Measurements from ENCODE around the gene BCKDK. TPM values are rescaled to one million over a fixed set of nuclear protein-coding genes. Genes with fewer than 3 reads are reported as not detected.
"Not testable (repeated sequence)": the region's sequence is repeated elsewhere in the genome, so short reads cannot be mapped to it uniquely, and the experiment has no call there.

Gene BCKDK
- total RNA-seq, 1 donor from 2014 or later, result 90.5 TPM

DNA sequence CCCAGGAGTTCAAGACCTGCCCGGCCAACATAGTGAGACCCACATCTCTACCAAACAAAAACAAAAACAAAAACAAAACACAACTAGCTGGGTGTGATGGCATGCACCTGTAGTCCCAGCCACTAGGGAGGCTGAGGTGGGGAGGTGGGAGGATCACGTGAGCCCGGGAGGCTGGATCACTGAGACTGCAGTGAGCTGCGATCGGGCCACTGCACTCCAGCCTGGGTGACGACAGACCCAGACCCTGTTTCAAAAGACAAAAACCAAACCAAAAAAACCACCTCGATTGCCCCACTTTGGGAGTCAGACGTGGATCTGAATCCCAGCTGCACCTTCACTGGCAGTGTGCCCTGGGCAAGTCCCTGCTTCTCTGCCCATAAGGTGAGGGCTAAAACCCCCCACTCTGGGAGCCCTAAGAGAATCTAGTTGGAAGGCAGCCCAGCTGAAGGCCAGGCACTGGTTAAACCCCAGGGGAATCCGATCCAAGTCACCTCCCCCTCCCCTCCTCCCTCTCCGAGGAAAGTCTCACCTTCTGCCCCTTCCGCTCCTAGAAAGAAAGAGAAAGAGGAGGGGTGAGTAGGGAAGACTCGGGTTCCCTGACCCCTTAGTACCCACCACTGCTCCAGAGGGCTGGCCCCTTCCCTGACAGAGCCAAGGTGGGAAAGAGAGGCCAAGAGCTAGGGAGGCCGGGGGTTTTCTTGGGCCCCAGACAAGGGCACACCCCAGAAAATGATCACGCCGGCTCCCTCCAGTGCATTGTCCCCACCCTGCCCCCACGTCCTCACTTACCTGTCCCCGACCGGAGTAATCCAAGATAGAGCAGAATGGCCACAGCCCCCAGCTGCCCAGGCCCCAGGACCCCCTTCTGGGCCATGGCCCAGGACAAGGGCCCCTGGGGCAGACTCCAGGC lies 26.7 kb downstream of the BCKDK start:
- intact Hi-C loops (cut with micrococcal nuclease), result no loop called here
- no peak for DNase-seq
- ATAC-seq, result no peak

DNA sequence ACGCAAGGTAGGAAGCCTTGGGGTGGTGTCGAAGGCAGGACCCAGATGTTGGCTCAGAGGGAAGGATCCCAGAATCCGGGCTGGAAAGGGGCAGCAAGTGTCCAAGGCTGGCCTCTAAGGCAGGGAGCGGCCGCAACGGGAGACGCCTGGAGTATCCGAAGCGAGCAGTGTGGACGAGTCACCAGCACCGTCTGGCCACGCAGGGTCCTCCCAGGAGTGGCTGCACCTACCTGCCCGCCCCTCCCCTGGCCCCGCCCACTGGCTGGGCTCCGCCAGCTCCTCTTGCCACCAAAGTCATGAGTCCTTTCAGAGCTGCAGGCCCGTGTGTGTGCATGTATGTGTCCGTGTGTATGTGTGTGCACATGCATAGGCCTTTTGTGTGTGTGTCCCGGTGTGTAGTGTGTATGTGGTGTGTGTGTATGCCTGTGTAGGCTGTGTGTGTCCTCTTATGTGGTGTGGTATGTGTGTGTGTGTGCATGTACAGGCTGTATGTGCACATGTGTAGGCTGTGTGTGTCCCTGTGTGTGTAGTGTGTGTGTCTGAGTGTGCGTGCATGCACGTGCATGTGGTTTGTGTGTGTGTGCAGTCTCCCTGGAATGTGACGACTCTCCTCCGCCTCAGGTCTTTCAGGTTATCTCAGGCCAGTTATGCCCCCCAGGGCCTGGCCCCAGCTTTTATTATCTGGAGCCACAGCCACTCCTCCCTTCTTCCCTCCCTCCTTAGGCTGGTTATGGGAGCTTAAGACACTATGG lies 27.5 kb downstream of the BCKDK start, which contains the start of gene PRSS8:
PRSS8 (minus strand) TSS at position 193 of the 752 bp plus-strand sequence. CDS start 229 bp downstream, outside the sequence.
- intact Hi-C loops (cut with micrococcal nuclease), result no loop called here
- DNase-seq, result no peak
- no peak for ATAC-seq

DNA sequence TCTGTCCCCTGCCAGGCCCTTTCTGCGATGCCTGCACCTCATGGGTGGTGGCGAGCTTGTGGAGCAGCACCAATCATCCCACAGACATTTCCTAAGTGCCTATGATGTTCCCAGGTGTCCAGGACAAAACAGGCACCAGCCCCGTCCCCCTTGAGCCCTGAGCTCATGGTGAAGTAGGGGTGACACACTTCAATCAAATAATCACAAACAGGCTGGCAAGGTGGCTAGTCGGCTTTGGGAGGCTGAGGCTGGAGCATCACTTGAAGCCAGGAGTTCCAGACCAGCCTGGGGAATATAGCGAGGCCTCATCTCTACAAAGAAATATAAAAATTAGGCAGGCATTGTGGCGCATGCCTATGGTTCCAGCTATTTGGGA lies 28.1 kb downstream of the BCKDK start:
- intact Hi-C loops (cut with micrococcal nuclease), result no loop called here
- no peak for ATAC-seq

DNA sequence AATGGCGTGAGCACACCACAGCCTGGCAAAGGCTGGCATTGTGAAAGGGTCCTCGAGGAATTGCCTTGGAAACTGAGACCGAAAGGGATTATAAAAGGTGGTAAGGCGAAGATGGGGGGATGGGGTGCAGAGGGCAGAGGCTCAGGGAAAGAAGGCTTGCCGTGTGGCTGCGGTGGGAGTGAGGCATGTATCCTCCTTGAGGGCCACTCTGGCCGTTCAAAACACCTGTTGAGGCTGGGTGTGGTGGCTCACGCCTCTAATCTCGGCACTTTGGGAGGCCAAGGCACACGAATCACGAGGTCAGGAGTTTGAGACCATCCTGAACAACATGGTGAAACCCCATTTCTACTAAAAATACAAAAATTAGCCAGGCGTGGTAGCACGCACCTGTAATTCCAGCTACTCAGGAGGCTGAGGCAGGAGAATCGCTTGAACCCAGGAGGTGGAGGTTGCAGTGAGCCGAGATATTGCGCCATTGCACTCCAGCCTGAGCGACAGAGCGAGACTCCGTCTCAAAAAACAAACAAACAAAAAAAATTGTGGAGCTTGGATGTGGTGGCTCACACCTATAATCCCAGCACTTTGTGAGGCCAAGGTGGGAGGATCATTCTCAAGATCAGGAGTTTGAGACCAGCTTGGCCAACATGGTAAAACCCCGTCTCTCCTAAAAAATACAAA lies 28.8 kb downstream of the BCKDK start:
- intact Hi-C loops (cut with micrococcal nuclease); DNase-seq; ATAC-seq: not testable (repeated sequence)

More for the DNA sequence above, 28.1 kb downstream of the BCKDK start:
- DNase-seq, result no peak

DNA sequence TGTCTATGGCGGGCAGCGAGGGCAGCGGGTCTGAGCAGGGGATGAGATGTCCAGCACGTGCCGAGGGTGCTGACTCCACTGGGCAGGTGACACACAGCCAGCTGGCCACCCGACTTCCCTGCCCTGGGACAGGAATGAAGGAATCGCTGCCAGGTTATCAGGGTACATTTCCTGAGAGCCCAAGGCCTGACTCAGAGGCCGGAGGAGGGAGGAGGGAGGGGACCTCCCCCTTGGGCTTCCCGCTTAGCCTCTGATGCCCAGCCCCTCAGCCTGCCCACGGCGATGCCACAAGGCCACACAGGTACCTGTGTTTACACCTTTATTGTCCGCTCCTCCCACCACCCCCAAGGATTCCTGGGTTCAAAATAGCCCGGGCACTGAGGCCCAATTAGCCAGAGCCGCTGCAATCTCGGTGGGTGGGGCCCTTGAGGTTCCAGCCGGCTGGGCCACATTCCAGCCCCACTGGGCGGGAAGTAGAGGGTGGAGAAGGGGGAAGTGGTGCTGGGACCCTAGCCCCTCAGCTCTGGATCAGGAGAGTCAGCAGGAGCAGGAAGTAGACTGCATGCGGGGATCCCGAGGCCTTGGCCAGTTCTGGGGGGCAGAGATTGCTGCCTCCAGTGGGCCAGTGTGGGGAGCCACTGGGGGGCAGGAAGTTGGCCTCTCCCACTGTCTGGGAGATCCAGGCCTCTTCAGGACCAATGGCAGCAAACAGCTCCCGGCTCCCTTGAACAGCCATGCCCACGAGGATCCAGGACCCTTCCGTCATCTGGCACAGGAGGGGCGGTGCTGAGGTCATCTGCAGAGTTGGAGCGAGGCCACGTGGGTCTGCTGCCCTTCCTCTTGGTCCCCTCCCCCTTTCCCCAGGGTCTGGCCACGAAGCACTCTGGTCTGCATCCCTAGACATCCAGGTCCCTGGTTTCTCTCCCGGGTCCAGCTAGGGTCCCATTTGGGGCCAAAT lies 30.7 kb downstream of the BCKDK start:
- intact Hi-C loops (cut with micrococcal nuclease), result no loop called here
- peak; percentile 17 for ATAC-seq

DNA sequence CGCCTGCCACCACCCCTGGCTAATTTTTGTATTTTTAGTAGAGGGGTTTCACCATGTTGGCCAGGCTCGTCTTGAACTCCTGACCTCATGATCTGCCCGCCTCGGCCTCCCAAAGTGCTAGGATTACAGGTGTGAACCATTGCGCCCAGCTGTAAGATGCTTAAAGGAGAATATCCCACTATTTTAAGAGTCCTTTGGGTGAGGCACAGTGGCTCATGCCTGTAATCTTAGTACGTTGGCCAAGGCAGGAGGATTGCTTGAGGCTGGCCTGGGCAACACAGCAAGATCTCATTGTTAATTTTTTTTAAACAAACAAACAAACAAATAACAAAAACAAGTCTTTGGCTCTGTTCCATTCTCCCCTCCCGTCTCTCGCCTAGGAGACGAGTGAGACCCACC lies 32.9 kb downstream of the BCKDK start:
- DNase-seq; ATAC-seq; intact Hi-C loops (cut with micrococcal nuclease): not testable (repeated sequence)

More for the DNA sequence above, 30.7 kb downstream of the BCKDK start:
- DNase-seq, result peak; percentile 73

DNA sequence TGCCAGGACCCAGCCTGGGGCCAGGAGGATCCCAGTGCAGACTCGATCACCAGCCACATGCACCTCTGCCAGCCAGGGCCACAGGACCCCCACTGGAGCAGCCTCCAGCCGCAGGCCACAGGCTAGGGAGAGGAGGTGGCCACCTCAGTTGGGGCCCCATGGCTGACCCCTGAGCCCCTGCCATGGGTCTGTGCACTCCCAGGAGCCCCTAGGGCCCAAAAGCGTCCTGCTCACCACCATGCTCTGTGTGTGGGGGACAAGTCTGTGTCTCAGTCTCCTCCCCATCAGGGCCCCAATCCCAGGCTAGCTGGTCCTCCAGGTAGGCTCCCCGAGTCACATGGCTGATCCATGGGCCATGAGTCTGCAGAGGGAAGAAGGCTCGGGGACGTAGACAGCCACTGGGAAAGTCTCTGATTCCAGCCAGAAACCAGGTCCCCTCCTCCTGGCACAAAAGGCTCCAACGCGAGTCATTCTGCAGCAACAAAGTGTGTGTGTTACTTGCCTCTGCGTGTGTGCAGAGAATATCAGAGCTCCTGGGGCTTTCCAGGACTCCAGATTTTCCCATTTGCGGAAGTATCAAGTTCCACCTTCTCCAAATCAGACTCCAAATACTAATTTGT lies 33.4 kb downstream of the BCKDK start:
- intact Hi-C loops (cut with micrococcal nuclease), result no loop called here
- ATAC-seq, result peak; percentile 4
- DNase-seq, result peak; percentile 44

DNA sequence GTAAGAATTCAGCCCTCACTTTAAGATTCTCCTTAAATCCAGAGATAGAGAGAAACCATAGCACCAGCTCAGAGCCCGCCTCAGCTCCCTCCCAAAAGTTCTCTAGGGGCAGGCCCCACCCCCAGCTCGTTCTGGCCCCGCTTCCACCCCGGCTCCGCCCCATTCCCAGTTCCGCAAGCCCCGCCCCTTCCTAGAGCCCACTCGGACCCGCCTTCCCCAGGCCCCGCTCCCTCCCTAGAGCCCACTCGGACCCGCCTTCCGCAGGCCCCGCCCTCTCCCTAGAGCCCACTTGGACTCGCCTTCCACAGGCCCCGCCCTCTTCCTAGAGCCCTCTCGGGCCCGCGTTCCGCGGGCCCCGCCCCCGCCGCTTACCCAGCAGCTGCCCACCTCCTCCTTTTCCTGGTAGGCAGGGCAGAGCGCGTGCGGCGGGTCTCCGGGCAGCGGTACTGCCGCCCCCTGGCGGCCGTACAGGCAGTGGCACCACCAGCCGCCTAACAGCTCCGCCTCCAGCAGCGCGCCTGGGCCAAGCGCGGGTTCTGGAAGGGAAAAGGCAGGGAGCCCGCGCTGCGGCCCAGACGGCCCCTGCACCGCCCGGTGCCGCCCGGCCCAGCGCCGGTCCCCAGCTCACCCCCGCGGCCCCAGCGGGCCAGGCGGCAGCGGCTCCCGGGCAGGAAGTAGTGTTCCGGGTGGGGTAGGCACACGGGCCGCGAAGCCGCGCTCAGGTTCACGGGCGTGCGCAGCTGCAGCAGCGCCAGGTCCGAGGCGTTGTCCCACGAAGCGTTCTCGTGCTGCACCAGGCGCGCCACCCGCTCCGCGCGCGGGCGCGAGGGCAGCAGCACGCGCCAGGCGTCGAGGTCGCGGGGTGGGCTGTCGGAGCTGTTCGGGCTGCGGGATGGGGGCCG lies 34.2 kb downstream of the BCKDK start:
- intact Hi-C loops (cut with micrococcal nuclease), result no loop called here
- ATAC-seq (peak; percentile 96), DNase-seq (peak; percentile 99)

DNA sequence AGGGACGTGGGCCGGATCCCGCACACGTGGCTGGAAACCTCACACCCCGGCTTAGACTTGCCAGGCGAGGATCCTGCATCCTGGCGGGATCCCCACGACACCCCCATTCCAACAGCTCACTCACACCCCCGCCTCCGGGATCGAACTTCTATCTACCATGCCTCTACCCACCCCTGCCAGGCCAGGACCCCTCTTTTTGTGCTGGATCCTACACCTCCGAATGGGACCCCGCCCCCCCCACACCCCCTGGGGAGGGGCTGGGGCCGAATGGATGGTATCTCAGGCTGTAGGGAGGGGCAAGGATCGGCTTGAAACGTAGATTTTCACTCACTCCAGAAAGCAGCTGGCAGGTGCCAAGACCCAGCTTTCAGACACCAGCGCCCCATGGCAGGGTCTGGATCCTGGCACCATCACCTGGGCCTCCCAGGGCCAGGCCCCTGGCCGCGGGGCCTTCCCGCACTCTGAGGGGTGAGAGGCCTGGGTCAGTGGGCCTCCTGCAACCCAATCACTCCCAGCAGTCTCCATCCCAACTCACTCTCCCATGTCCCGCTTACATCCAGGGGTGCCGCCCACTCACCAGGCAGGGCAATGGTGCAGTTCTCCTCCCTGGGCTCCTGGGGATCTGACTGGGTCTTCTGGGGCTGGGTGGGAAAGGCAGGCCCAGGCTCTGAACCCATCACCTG lies 35.0 kb downstream of the BCKDK start:
- no peak for ATAC-seq
- DNase-seq, result peak; percentile 43
- intact Hi-C loops (cut with micrococcal nuclease), result no loop called here

DNA sequence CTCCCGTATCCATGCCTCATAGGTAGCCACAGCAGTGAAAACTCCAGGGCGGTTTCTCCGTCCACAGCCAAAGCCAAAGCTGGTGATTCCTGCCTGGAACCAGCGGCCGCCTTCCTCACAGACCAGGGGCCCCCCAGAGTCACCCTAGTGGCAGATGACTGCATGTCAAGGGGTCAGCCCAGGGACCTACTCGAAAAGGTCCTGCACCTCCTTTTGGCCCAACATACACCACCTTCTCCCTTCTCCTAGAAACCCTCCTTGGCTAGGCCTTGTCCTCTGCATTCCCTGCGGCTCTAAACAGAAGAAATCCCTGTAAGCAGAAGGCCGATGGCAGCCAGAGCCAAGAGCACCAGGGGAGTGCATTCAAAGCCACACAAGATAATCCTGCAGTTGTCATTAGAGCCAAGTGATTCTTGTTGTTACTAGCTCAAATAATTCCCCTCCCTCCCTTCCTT lies 35.5 kb downstream of the BCKDK start:
- intact Hi-C loops (cut with micrococcal nuclease), result no loop called here
- DNase-seq, result no peak

DNA sequence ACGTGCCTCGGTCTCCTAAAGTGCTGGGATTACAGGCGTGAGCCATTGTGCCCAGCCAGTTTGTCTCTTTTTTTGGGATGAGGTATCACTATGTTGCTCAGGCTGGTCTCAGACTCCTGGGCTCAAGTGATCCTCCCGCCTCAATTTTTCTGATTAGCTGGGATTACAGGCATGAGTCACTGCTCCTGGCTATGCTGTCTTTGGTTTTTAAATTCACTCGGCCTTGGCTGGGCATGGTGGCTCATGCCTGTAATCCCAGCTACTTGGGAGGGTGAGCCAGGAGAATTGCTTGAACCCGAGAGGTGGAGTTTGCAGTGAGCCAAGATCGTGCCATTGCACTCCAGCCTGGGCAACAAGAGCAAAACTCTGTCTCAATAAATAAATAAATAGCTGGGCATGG lies 36.2 kb downstream of the BCKDK start:
- intact Hi-C loops (cut with micrococcal nuclease); ATAC-seq; DNase-seq: not testable (repeated sequence)

More for the DNA sequence above, 35.5 kb downstream of the BCKDK start:
- no peak for ATAC-seq

DNA sequence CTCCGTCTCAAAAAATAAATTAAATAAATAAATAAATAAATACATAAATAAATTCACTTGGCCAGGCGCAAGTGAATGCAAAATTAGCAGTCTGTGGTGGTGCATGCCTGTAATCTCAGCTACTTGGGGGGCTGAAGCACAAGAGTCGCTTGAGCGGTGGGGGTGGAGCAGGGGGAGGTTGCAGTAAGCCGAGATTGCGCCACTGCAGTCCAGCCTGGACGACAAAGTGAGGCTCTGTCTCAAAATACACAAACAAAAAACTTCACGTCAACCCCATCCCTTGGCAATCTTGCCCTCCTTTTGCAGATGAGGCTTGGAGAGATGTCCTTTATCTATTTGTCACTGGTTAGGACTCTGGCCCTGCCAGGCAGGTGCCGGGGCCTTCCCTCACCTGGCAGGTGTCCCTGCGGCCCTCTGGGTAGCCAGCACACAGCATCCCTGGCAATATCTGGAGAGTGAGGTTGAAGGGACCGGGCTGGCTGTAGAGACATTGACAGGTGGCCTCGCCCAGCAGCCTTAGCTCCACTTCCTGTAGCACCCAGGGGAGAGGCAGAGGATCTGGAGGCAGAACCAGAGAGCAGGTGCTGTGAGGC lies 37.3 kb downstream of the BCKDK start:
- ATAC-seq, result no peak
- intact Hi-C loops (cut with micrococcal nuclease), result no loop called here
- no peak for DNase-seq

DNA sequence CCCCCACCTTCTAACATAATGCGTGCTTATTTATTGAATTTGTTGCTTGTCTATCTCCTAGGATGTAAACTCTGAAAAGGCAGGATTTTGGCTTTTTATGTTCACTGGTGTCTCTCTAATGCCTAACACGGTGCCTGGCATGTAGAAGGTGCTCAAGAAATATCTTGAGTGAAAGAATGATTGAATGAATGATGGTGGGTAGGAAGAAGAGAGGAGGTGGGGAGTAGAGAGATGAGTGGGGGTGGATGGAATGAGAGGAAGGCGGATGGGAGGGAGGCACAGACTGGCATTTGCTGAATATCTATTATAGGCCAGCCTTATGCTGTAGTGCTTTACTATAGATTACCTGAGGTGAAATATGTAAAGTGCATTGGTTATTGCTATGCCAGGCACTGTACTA lies 39.4 kb downstream of the BCKDK start:
- ATAC-seq, result no peak
- no peak for DNase-seq
- intact Hi-C loops (cut with micrococcal nuclease), result no loop called here

DNA sequence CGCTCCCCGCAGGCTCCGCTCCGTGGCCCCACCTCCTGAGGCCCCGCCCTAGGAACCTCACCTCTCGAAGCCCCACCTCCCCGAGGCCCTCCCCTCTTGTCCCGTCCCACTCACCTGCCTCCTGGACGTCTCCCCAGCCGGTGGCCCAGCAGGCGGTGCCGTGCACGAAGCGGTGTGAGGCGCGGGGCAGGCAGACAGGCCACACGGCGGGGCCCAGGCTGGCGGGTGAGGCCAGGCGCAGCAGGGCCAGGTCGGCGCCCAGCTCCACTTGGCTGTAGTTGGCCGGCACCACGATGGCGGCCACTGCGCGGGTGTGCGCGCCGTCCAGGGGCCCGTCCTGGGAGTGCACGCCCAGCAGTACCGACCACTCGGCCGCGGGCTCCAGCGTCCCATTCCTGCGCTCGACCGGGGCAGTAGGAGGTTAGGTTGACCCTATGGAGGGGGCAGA lies 40.1 kb downstream of the BCKDK start:
- peak; percentile 43 for DNase-seq
- ATAC-seq, result peak; percentile 33
- intact Hi-C loops (cut with micrococcal nuclease), result no loop called here

DNA sequence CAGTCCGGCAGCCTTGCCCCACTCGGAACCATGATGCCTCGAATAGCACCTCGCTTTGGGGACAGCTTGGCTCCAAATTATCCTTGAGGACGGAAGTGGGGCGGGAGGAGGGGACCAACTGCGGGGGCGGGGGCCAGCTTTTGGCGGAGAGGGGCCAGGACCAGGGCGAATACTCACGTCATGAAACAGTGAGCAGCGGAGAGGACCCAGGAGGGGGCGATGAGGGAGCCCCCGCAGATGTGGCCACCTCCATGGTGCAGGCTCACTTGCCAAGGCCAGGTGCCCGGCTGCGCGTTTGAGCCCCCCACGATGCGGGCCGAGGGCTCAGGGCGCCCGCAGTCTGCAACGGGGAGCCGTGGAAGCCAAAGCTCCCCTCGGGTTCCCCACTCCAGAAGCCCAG lies 40.7 kb downstream of the BCKDK start:
- no peak for ATAC-seq
- intact Hi-C loops (cut with micrococcal nuclease), result no loop called here
- DNase-seq, result no peak

DNA sequence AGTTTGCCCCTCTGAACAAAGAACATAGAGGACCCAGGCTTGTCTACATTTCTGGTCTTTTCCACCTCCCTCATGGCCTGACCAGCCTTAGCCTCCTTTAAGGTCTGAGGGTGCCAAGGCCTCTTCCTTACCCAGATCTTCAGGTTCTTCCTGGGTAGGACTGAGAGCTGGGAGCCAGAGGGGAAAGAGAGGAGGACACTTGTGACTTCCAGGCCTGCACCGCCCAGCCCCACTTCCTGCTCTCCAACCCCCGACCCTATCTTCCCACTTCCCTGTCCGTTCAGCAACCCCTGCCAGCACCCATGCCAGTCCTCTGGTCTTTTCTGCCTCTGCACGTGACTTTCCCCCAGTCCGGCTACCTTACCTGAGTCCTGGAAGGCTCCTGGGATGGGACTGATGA lies 41.1 kb downstream of the BCKDK start:
- ATAC-seq, result peak; percentile 42
- intact Hi-C loops (cut with micrococcal nuclease), result no loop called here
- no peak for DNase-seq
